AG04450 (cell line): ENCODE results near the gene PRKCZ. TPM values are rescaled to one million over a fixed set of nuclear protein-coding genes. Genes with fewer than 3 reads are reported as not detected.

ENCODE experiments used
- CTCF ChIA-PET: fragments of 300-600, 350-600 bp; formaldehyde crosslinking; extraction: SDS; loops from one replicate; lab custom pipeline; 2022; ENCODE audit warnings: antibody characterized with exemption, inconsistent platforms; lab: Charles Lee
- POLR2A ChIA-PET: fragments of 350-600 bp; formaldehyde crosslinking; extraction: SDS; loops from one replicate; lab custom pipeline; 2021; ENCODE audit warnings: antibody characterized with exemption, inconsistent platforms; lab: Yijun Ruan, JAX
- DNase-seq: peaks from one replicate; pipeline ENCODE4 v3.0.0-alpha.2; 2011; ENCODE audit warnings: low read depth, low spot score
- H3K27ac ChIP-seq: one replicate; pipeline ENCODE4 v1.5.1; 2012; ENCODE audit warnings: low read depth, low read length, control low read depth
- H3K27me3 ChIP-seq: one replicate; pipeline ENCODE4 v1.6.0; 2012; ENCODE audit warnings: low read length; ENCODE audit not compliant: control insufficient read depth, insufficient read depth
- H3K4me3 ChIP-seq: 2 replicates; pipeline ENCODE4 v1.5.1; 2011; ENCODE audit warnings: mild to moderate bottlenecking, low read depth, low read length, control low read depth
- H3K9me3 ChIP-seq: 2 replicates; pipeline ENCODE4 v1.5.1; 2012; ENCODE audit warnings: low read length; ENCODE audit not compliant: control insufficient read depth, insufficient read depth
- polyA plus RNA-seq: library from polyadenylated mRNA; depleted of rRNA; stranded (reverse); fragments of >200 nt; gene quantifications from 2 replicates; pipeline ENCODE4 v1.2.3, GENCODE V29; 2011
- TF ChIP-seq, protein P1 (sequence below): IDR thresholded peaks from 2 replicates; pipeline ENCODE4 v1.5.1; 2011; ENCODE audit warnings: low read depth, low read length, control low read depth, inconsistent platforms

The PRKCZ gene
- polyA plus RNA-seq, 1 experiment: 3.0 TPM

- Histone ChIP-seq H3K9me3 (peaks cover 14% of the 10 kb centered on the region), H3K4me3 (no peak overlapping the region), H3K27me3 (no peaks in the 10 kb centered on the region), H3K27ac (no peak overlapping the region)
- ChIA-PET POLR2A (no interaction called here), CTCF (no interaction called here)
- no peak for DNase-seq
- TF ChIP-seq, protein P1, sequence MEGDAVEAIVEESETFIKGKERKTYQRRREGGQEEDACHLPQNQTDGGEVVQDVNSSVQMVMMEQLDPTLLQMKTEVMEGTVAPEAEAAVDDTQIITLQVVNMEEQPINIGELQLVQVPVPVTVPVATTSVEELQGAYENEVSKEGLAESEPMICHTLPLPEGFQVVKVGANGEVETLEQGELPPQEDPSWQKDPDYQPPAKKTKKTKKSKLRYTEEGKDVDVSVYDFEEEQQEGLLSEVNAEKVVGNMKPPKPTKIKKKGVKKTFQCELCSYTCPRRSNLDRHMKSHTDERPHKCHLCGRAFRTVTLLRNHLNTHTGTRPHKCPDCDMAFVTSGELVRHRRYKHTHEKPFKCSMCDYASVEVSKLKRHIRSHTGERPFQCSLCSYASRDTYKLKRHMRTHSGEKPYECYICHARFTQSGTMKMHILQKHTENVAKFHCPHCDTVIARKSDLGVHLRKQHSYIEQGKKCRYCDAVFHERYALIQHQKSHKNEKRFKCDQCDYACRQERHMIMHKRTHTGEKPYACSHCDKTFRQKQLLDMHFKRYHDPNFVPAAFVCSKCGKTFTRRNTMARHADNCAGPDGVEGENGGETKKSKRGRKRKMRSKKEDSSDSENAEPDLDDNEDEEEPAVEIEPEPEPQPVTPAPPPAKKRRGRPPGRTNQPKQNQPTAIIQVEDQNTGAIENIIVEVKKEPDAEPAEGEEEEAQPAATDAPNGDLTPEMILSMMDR: no peak
Measured at GRCh38 chr1:2177946-2178538, 127.8 kb downstream of the PRKCZ start.

- no peak overlapping the region for H3K27ac ChIP-seq
- H3K4me3 ChIP-seq: no peak overlapping the region
- ChIA-PET POLR2A (no interaction called here), CTCF (no interaction called here)
- no peak for DNase-seq
- H3K9me3 ChIP-seq: peaks cover 14% of the 10 kb centered on the region
- TF ChIP-seq, protein P1: no peak
- no peaks in the 10 kb centered on the region for H3K27me3 ChIP-seq
Measured at GRCh38 chr1:2178875-2179274, 128.7 kb downstream of the PRKCZ start.

GRCh38 chr1:2179283-2180013 lies 129.2 kb downstream of the PRKCZ start:
- ChIA-PET CTCF (no interaction called here), POLR2A (no interaction called here)
- peaks cover 14% of the 10 kb centered on the region for H3K9me3 ChIP-seq
- TF ChIP-seq, protein P1: no peak
- no peak overlapping the region for H3K27ac ChIP-seq
- no peak for DNase-seq
- no peaks in the 10 kb centered on the region for H3K27me3 ChIP-seq
- H3K4me3 ChIP-seq: no peak overlapping the region

GRCh38 chr1:2180297-2181245 lies 130.4 kb downstream of the PRKCZ start:
- H3K4me3 ChIP-seq: no peak overlapping the region
- ChIA-PET CTCF (no interaction called here), POLR2A (no interaction called here)
- DNase-seq: no peak
- no peak overlapping the region for H3K27ac ChIP-seq
- TF ChIP-seq, protein P1: no peak
- H3K27me3 ChIP-seq: no peaks in the 10 kb centered on the region
- peaks cover 14% of the 10 kb centered on the region for H3K9me3 ChIP-seq
